Osteocyte (in vitro differentiated cells): ENCODE results near the gene TMEM236. TPM values are rescaled to one million over a fixed set of nuclear protein-coding genes. Genes with fewer than 3 reads are reported as not detected.

Experiments used
- DNase-seq: peaks from one replicate; pipeline ENCODE4 v3.0.0; 2021; ENCODE audit warnings: mixed read lengths; ENCODE audit not compliant: unreplicated experiment; ENCODE audit errors: extremely low spot score
- H3K27ac Mint-ChIP-seq: one replicate; pipeline ENCODE4 v1.8.0; 2021; ENCODE audit warnings: mild to moderate bottlenecking, mixed read lengths; ENCODE audit not compliant: unreplicated experiment
- H3K27me3 Mint-ChIP-seq: one replicate; pipeline ENCODE4 v1.8.0; 2021; ENCODE audit warnings: mixed read lengths; ENCODE audit not compliant: unreplicated experiment
- H3K36me3 Mint-ChIP-seq: one replicate; pipeline ENCODE4 v1.8.0; 2021; ENCODE audit warnings: mixed read lengths; ENCODE audit not compliant: unreplicated experiment
- H3K4me1 Mint-ChIP-seq: one replicate; pipeline ENCODE4 v1.8.0; 2021; ENCODE audit warnings: mixed read lengths; ENCODE audit not compliant: unreplicated experiment
- H3K4me3 Mint-ChIP-seq: one replicate; pipeline ENCODE4 v1.8.0; 2021; ENCODE audit warnings: mild to moderate bottlenecking, moderate library complexity, mixed read lengths; ENCODE audit not compliant: unreplicated experiment
- H3K9me3 Mint-ChIP-seq: one replicate; pipeline ENCODE4 v1.8.0; 2021; ENCODE audit warnings: mixed read lengths; ENCODE audit not compliant: unreplicated experiment
- total RNA-seq: library from RNA; stranded (reverse); gene quantifications from 2 replicates; pipeline ENCODE4 v1.2.1, GENCODE V29; 2021
- TF ChIP-seq, protein P1 (sequence below): fragments of 200-600 bp; sonication (generic); IDR thresholded peaks from 2 replicates; pipeline ENCODE4 v1.5.0; 2021; ENCODE audit warnings: antibody characterized with exemption, mild to moderate bottlenecking, moderate library complexity

Gene TMEM236
- total RNA-seq, 1 donor from 2014 or later = 0.11 TPM

- Mint-ChIP-seq H3K9me3 (no peaks in the 10 kb centered on the region), H3K4me3 (no peak overlapping the region), H3K27ac (no peak overlapping the region), H3K4me1 (peaks cover 11% of the 10 kb centered on the region), H3K27me3 (no peaks in the 10 kb centered on the region), H3K36me3 (no peaks in the 10 kb centered on the region)
- no peak for DNase-seq
- TF ChIP-seq, protein P1, sequence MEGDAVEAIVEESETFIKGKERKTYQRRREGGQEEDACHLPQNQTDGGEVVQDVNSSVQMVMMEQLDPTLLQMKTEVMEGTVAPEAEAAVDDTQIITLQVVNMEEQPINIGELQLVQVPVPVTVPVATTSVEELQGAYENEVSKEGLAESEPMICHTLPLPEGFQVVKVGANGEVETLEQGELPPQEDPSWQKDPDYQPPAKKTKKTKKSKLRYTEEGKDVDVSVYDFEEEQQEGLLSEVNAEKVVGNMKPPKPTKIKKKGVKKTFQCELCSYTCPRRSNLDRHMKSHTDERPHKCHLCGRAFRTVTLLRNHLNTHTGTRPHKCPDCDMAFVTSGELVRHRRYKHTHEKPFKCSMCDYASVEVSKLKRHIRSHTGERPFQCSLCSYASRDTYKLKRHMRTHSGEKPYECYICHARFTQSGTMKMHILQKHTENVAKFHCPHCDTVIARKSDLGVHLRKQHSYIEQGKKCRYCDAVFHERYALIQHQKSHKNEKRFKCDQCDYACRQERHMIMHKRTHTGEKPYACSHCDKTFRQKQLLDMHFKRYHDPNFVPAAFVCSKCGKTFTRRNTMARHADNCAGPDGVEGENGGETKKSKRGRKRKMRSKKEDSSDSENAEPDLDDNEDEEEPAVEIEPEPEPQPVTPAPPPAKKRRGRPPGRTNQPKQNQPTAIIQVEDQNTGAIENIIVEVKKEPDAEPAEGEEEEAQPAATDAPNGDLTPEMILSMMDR = no peak
Measured at GRCh38 chr10:17740668-17741067, 11.3 kb upstream of the TMEM236 start.

- H3K4me1 Mint-ChIP-seq = peaks cover 6% of the 10 kb centered on the region
- H3K9me3 Mint-ChIP-seq = no peaks in the 10 kb centered on the region
- H3K27ac Mint-ChIP-seq = no peak overlapping the region
- peak overlapping the region; percentile 50 for H3K4me3 Mint-ChIP-seq
- H3K36me3 Mint-ChIP-seq = no peaks in the 10 kb centered on the region
- TF ChIP-seq, protein P1 = peak; percentile 89
- peak; percentile 87 for DNase-seq
- H3K27me3 Mint-ChIP-seq = no peaks in the 10 kb centered on the region
Measured at GRCh38 chr10:17742918-17743317, 9.1 kb upstream of the TMEM236 start.

- H3K27ac Mint-ChIP-seq = no peak overlapping the region
Measured at GRCh38 chr10:17743437-17743836, 8.6 kb upstream of the TMEM236 start.

GRCh38 chr10:17744341-17744861 lies 7.6 kb upstream of the TMEM236 start:
- H3K36me3 Mint-ChIP-seq = no peaks in the 10 kb centered on the region
- peaks cover 6% of the 10 kb centered on the region for H3K4me1 Mint-ChIP-seq
- H3K27ac Mint-ChIP-seq = no peak overlapping the region
- no peak overlapping the region for H3K4me3 Mint-ChIP-seq
- H3K9me3 Mint-ChIP-seq = no peaks in the 10 kb centered on the region
- H3K27me3 Mint-ChIP-seq = no peaks in the 10 kb centered on the region
- no peak for DNase-seq
- TF ChIP-seq, protein P1 = no peak

More at GRCh38 chr10:17743437-17743836, 8.6 kb upstream of the TMEM236 start:
- DNase-seq = no peak
- TF ChIP-seq, protein P1 = no peak
- no peaks in the 10 kb centered on the region for H3K27me3 Mint-ChIP-seq
- peaks cover 6% of the 10 kb centered on the region for H3K4me1 Mint-ChIP-seq
- no peaks in the 10 kb centered on the region for H3K9me3 Mint-ChIP-seq
- H3K4me3 Mint-ChIP-seq = no peak overlapping the region
- H3K36me3 Mint-ChIP-seq = no peaks in the 10 kb centered on the region

DNA sequence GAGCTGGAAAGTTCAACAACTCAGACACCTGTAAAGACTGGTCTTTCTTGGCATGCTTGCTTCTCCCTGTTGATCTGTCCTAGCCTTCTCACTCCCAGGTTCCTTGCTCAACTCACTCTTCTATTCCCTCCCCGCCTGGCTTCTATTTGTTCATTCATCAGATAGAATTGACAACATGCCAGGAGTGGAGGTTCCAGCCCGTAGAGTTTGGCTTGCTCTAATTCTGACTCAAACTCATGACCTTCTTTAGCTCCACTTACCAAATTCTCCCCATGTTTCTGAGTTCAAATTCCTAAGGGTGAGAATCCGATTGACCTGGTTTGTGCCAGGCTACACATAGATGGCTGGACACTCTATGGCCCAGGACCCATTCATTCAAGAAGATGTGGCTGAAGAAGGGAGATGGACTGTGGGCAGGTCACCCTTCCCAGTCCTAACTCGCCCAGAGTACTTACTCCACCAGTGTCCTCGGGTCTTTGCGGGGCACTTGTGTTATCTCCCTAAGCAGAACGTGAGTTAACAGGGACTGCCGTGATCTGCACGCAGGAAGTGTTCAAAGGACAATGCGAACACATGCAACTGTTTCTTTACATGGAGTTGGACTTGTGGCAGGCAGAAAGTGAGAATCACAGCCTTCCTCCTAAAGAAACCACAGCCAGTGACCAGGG lies 4.0 kb upstream of the TMEM236 start:
- TF ChIP-seq, protein P1 = no peak
- peaks cover 2% of the 10 kb centered on the region for H3K4me1 Mint-ChIP-seq
- no peak overlapping the region for H3K27ac Mint-ChIP-seq
- DNase-seq = no peak
- no peaks in the 10 kb centered on the region for H3K9me3 Mint-ChIP-seq
- no peak overlapping the region for H3K4me3 Mint-ChIP-seq
- H3K36me3 Mint-ChIP-seq = peaks cover 2% of the 10 kb centered on the region
- no peaks in the 10 kb centered on the region for H3K27me3 Mint-ChIP-seq
